Neuron (in vitro differentiated cells): ENCODE measurements around the gene CTIF.

ENCODE experiments used
- H2AFZ ChIP-seq: one replicate; pipeline ENCODE4 v1.6.1; 2013; ENCODE audit warnings: low read depth, mild to moderate bottlenecking, inconsistent platforms, low read length, moderate library complexity
- H3K27me3 ChIP-seq: one replicate; pipeline ENCODE4 v1.6.1; 2013; ENCODE audit warnings: low read length; ENCODE audit not compliant: insufficient read depth
- H3K36me3 ChIP-seq: one replicate; pipeline ENCODE4 v1.6.1; 2013; ENCODE audit warnings: low read length; ENCODE audit not compliant: insufficient read depth
- H3K4me1 ChIP-seq: one replicate; pipeline ENCODE4 v1.6.1; 2013; ENCODE audit warnings: low read length; ENCODE audit not compliant: insufficient read depth
- H3K4me3 ChIP-seq: 2 replicates; pipeline ENCODE4 v1.5.1; 2013; ENCODE audit warnings: mild to moderate bottlenecking, low read length, moderate library complexity
- H3K9me3 ChIP-seq: one replicate; pipeline ENCODE4 v1.6.1; 2013; ENCODE audit warnings: low read length

CTIF gene

GRCh38 chr18:48687346-48688042 lies 148.7 kb downstream of the CTIF start:
- Histone ChIP-seq H3K27me3 (no peaks in the 10 kb centered on the region), H3K9me3 (no peaks in the 10 kb centered on the region), H3K36me3 (no peaks in the 10 kb centered on the region), H3K4me1 (peaks cover 18% of the 10 kb centered on the region), H2AFZ (no peak overlapping the region), H3K4me3 (no peak overlapping the region)

GRCh38 chr18:48688961-48689360 lies 150.1 kb downstream of the CTIF start:
- no peak overlapping the region for H3K4me3 ChIP-seq
- H3K9me3 ChIP-seq = no peaks in the 10 kb centered on the region
- H3K36me3 ChIP-seq = no peaks in the 10 kb centered on the region
- H3K27me3 ChIP-seq = no peaks in the 10 kb centered on the region
- no peak overlapping the region for H2AFZ ChIP-seq
- H3K4me1 ChIP-seq = peaks cover 18% of the 10 kb centered on the region

GRCh38 chr18:48689548-48689947 lies 150.7 kb downstream of the CTIF start:
- Histone ChIP-seq H3K9me3 (no peaks in the 10 kb centered on the region), H3K27me3 (no peaks in the 10 kb centered on the region), H3K36me3 (no peaks in the 10 kb centered on the region), H3K4me3 (no peak overlapping the region), H2AFZ (no peak overlapping the region), H3K4me1 (peaks cover 18% of the 10 kb centered on the region)

GRCh38 chr18:48690494-48690893 lies 151.7 kb downstream of the CTIF start:
- Histone ChIP-seq H3K4me1 (peaks cover 18% of the 10 kb centered on the region), H3K27me3 (no peaks in the 10 kb centered on the region), H2AFZ (no peak overlapping the region), H3K36me3 (no peaks in the 10 kb centered on the region), H3K9me3 (no peaks in the 10 kb centered on the region), H3K4me3 (no peak overlapping the region)

- Histone ChIP-seq H3K4me1 (peaks cover 4% of the 10 kb centered on the region), H2AFZ (no peak overlapping the region), H3K4me3 (no peak overlapping the region), H3K27me3 (no peaks in the 10 kb centered on the region), H3K36me3 (no peaks in the 10 kb centered on the region), H3K9me3 (no peaks in the 10 kb centered on the region)
These were observed 154.2 kb downstream of the CTIF start for GRCh38 chr18:48693006-48693405.

GRCh38 chr18:48693625-48694262 lies 154.9 kb downstream of the CTIF start:
- H3K4me1 ChIP-seq = no peaks in the 10 kb centered on the region
- no peaks in the 10 kb centered on the region for H3K36me3 ChIP-seq
- H2AFZ ChIP-seq = no peak overlapping the region
- no peaks in the 10 kb centered on the region for H3K27me3 ChIP-seq
- H3K9me3 ChIP-seq = no peaks in the 10 kb centered on the region
- no peak overlapping the region for H3K4me3 ChIP-seq

GRCh38 chr18:48694295-48694694 lies 155.5 kb downstream of the CTIF start:
- Histone ChIP-seq H3K36me3 (no peaks in the 10 kb centered on the region), H2AFZ (no peak overlapping the region), H3K4me3 (no peak overlapping the region), H3K27me3 (no peaks in the 10 kb centered on the region), H3K9me3 (no peaks in the 10 kb centered on the region), H3K4me1 (no peaks in the 10 kb centered on the region)

GRCh38 chr18:48695671-48696070 lies 156.8 kb downstream of the CTIF start:
- Histone ChIP-seq H3K4me3 (no peak overlapping the region), H3K36me3 (no peaks in the 10 kb centered on the region), H3K4me1 (no peaks in the 10 kb centered on the region), H2AFZ (no peak overlapping the region), H3K9me3 (no peaks in the 10 kb centered on the region), H3K27me3 (no peaks in the 10 kb centered on the region)

- Histone ChIP-seq H3K9me3 (no peaks in the 10 kb centered on the region), H3K27me3 (no peaks in the 10 kb centered on the region), H2AFZ (no peak overlapping the region)
These were observed 157.4 kb downstream of the CTIF start for GRCh38 chr18:48696218-48696617.

GRCh38 chr18:48697441-48697840 lies 158.6 kb downstream of the CTIF start:
- Histone ChIP-seq H3K4me1 (no peaks in the 10 kb centered on the region), H3K9me3 (no peaks in the 10 kb centered on the region), H2AFZ (no peak overlapping the region), H3K27me3 (no peaks in the 10 kb centered on the region), H3K4me3 (no peak overlapping the region), H3K36me3 (no peaks in the 10 kb centered on the region)

More at GRCh38 chr18:48696218-48696617, 157.4 kb downstream of the CTIF start:
- Histone ChIP-seq H3K4me3 (no peak overlapping the region), H3K4me1 (no peaks in the 10 kb centered on the region), H3K36me3 (no peaks in the 10 kb centered on the region)

GRCh38 chr18:48698707-48699106 lies 159.9 kb downstream of the CTIF start:
- Histone ChIP-seq H3K27me3 (no peaks in the 10 kb centered on the region), H3K36me3 (no peaks in the 10 kb centered on the region), H3K9me3 (no peaks in the 10 kb centered on the region), H3K4me1 (no peaks in the 10 kb centered on the region), H2AFZ (no peak overlapping the region), H3K4me3 (no peak overlapping the region)

GRCh38 chr18:48699761-48700160 lies 160.9 kb downstream of the CTIF start:
- Histone ChIP-seq H2AFZ (no peak overlapping the region), H3K4me1 (no peaks in the 10 kb centered on the region), H3K4me3 (no peak overlapping the region), H3K36me3 (no peaks in the 10 kb centered on the region), H3K9me3 (no peaks in the 10 kb centered on the region), H3K27me3 (no peaks in the 10 kb centered on the region)

- Histone ChIP-seq H2AFZ (no peak overlapping the region), H3K36me3 (no peaks in the 10 kb centered on the region), H3K9me3 (no peaks in the 10 kb centered on the region), H3K4me1 (no peaks in the 10 kb centered on the region), H3K27me3 (no peaks in the 10 kb centered on the region), H3K4me3 (no peak overlapping the region)
These were observed 161.6 kb downstream of the CTIF start for GRCh38 chr18:48700446-48700845.
